Measurements from ENCODE around the gene TOR4A. TPM values are rescaled to one million over a fixed set of nuclear protein-coding genes. Genes with fewer than 3 reads are reported as not detected.

Gene TOR4A
- total and polyA plus RNA-seq, 9 of the 15 experiments (the other 6 are each of a cell fraction or from before 2014, with no cell fraction given), result 3.9 to 49.2 (median 8.8) TPM

DNA sequence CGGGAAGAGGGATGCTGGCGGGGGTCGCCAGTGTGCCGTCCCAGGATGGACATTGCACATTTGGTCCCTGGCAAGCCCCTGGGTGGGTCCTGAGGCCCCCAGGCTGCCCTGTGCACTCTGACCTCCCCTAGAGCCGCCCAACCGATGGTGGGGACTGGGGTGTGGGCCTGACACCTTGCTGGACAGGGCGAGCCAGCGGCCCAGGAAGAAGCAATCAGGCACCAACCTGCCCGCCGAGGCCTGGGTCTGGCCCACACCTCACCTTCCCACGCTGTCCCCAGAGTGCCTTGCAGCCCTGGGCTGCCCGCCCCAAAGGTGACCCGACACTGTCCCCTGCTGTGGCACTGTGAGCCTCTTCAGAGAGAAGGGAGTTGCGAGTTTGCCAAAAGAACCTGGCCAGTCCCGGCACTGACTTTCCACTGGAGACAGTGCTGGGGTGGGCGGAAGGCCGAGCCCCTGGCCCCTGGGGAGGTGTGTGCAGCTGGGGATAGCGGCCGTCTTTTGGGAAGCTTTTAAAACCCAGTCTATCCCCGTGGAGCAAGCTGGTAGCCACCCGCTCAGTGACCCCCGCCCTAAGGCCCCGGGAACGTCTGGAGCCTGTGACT, 36.5 kb downstream of the TOR4A start:
- in situ Hi-C loops (cut with MboI) (no loop called here), intact Hi-C loops (cut with micrococcal nuclease) (no loop called here)
- Histone ChIP-seq H2AFZ (ENCODE audit: low read depth, low read length) (no peak overlapping the region), H3K79me2 (ENCODE audit: control insufficient read depth, insufficient read depth, low read length) (no peaks in the 10 kb centered on the region), H3K27ac (ENCODE audit: extremely low read depth, low read depth, low read length) (no peak overlapping the region), H3K36me3 (ENCODE audit: control insufficient read depth, insufficient read depth, low read length) (no peaks in the 10 kb centered on the region), H4K20me1 (replicated peaks; ENCODE audit: control insufficient read depth, insufficient read depth, low read length) (0 out of 2 replicates have a peak, but pooled peaks cover 5% of the 10 kb centered on the region), H3K27me3 (ENCODE audit: control insufficient read depth in 2 of 2, insufficient read depth in 2 of 2, low read length in 2 of 2) (no peaks in the 10 kb centered on the region), H3K9me3 (replicated peaks; ENCODE audit: control insufficient read depth, insufficient read depth, low read depth, low read length) (no peaks in the 10 kb centered on the region), H3K4me3 (no peak overlapping the region), H3K4me2 (ENCODE audit: insufficient read depth, low read length) (no peak overlapping the region), H3K4me1 (replicated peaks in 1 of 2; ENCODE audit: control insufficient read depth in 2 of 2, insufficient read depth in 2 of 2, low read length in 2 of 2) (peaks cover 16 to 96% of the 10 kb centered on the region in 2 experiments), H3K9ac (ENCODE audit: insufficient read depth in 1 of 2, low read depth in 2 of 2, low read length in 2 of 2) (no peak overlapping the region), H3K9me1 (ENCODE audit: control insufficient read depth, insufficient read depth, low read length) (no peaks in the 10 kb centered on the region)
- ChIA-PET CTCF (ENCODE audit: low intra/inter-chr PET ratio) (no interaction called here), POLR2A (interaction anchor here (2.3 kb wide), 1 partner anchor 11 kb away, joined by 10 read pairs; the partner anchor contains the start of gene NRARP)
- FAIRE-seq (no peak), DNase-seq (ENCODE audit: extremely low read depth in 1 of 4, low spot score in 3 of 4) (peak in 1 of 4 experiments; percentile 10), ATAC-seq (no peak)
- no peak for TF ChIP-seq HNRNPL (IDR thresholded peaks at IDR 0.05; ENCODE audit: low read depth, low read length)
- 0 out of 2 replicates have a peak, but pooled peaks have one; percentile 19 for TF ChIP-seq POLR2G (IDR thresholded peaks at IDR 0.05; ENCODE audit: low read depth, low read length)
- TF ChIP-seq JUN (IDR thresholded peaks at IDR 0.05; ENCODE audit: borderline replicate concordance, low read depth, low read length), result no peak
- no peak for TF ChIP-seq JUN (CRISPR knock-in tag; IDR thresholded peaks at IDR 0.05; ENCODE audit: borderline replicate concordance)
- no peak for TF ChIP-seq GATA2 (CRISPR knock-in tag; IDR thresholded peaks at IDR 0.05)
- no TSS peak for BruUV-seq (replicated peaks)
- WGBS (ENCODE audit: insufficient coverage, low coverage, missing lambda C conversion rate), result 54% methylated on average over 19 of the region's 24 CpGs
